Fibroblast of lung (primary cell): ENCODE data around the gene PRRC2B. TPM values are rescaled to one million over a fixed set of nuclear protein-coding genes. Genes with fewer than 3 reads are reported as not detected.
"Not testable (repeated sequence)": the region's sequence is repeated elsewhere in the genome, so short reads cannot be mapped to it uniquely, and the experiment has no call there.

Source experiments
- DNase-seq, 2 donors: peaks; one replicate each; pipeline versions ENCODE4 v3.0.0 to v3.0.0-alpha.2; 2010; ENCODE audit warnings: low read depth in 2 of 2
- H2AFZ ChIP-seq: 2 replicates; pipeline ENCODE4 v1.5.1; 2012; ENCODE audit warnings: low read length, control low read depth, inconsistent platforms
- H3K27ac ChIP-seq: 2 replicates; pipeline ENCODE4 v1.5.1; 2011; ENCODE audit warnings: low read length, control low read depth; ENCODE audit not compliant: insufficient read depth
- H3K27me3 ChIP-seq: 2 replicates; pipeline ENCODE4 v1.5.1; 2011; ENCODE audit warnings: mild to moderate bottlenecking, low read length; ENCODE audit not compliant: control insufficient read depth, insufficient read depth
- H3K36me3 ChIP-seq: 2 replicates; pipeline ENCODE4 v1.5.1; 2011; ENCODE audit warnings: low read length; ENCODE audit not compliant: control insufficient read depth, insufficient read depth
- H3K4me1 ChIP-seq: 2 replicates; pipeline ENCODE4 v1.5.1; 2011; ENCODE audit warnings: low read length; ENCODE audit not compliant: control insufficient read depth, insufficient read depth; ENCODE audit errors: extremely low read depth
- H3K4me2 ChIP-seq: 2 replicates; pipeline ENCODE4 v1.5.1; 2011; ENCODE audit warnings: low read length, control low read depth; ENCODE audit not compliant: insufficient read depth; ENCODE audit errors: extremely low read depth
- H3K4me3 ChIP-seq, 4 experiments: fragments of 200-600 bp in 1 of 4; sonication (generic) in 1 of 4; replicated peaks in 1 of 4; 2 replicates each; pipeline ENCODE4 v1.5.1; 2011 to 2016; ENCODE audit warnings: low read length in 4 of 4, low read depth in 3 of 4, mild to moderate bottlenecking in 3 of 4, control low read depth in 2 of 4, inconsistent platforms in 1 of 4, mixed read lengths in 1 of 4; ENCODE audit not compliant: insufficient read depth in 1 of 4; ENCODE audit errors: control extremely low read depth in 1 of 4
- H3K79me2 ChIP-seq: 2 replicates; pipeline ENCODE4 v1.5.1; 2012; ENCODE audit warnings: mild to moderate bottlenecking, low read length, inconsistent platforms; ENCODE audit not compliant: control insufficient read depth, insufficient read depth
- H3K9ac ChIP-seq: 2 replicates; pipeline ENCODE4 v1.5.1; 2011; ENCODE audit warnings: mild to moderate bottlenecking, low read length, control low read depth; ENCODE audit not compliant: insufficient read depth
- H3K9me3 ChIP-seq: 2 replicates; pipeline ENCODE4 v1.5.1; 2012; ENCODE audit warnings: low read depth, low read length; ENCODE audit not compliant: control insufficient read depth, insufficient read depth
- H4K20me1 ChIP-seq: 2 replicates; pipeline ENCODE4 v1.5.1; 2011; ENCODE audit warnings: low read length; ENCODE audit not compliant: control insufficient read depth, insufficient read depth; ENCODE audit errors: extremely low read depth
- CTCF ChIP-seq, 2 donors: IDR thresholded peaks in 1 of 2; conservative IDR thresholded peaks in 1 of 2; 1 replicate in 1 of 2; 2 replicates in 1 of 2; pipeline ENCODE4 v1.5.1; 2011 to 2012; ENCODE audit warnings: low read length in 2 of 2, control low read depth in 1 of 2, inconsistent platforms in 1 of 2, low read depth in 1 of 2, mild to moderate bottlenecking in 1 of 2
- EZH2 ChIP-seq: IDR thresholded peaks from 2 replicates; pipeline ENCODE4 v1.5.1; 2012; ENCODE audit warnings: low read length, control low read depth, mild to moderate bottlenecking; ENCODE audit errors: missing control alignments
- polyA plus RNA-seq, 2 donors: library from polyadenylated mRNA; depleted of rRNA in 1 of 2; stranded (reverse) in 1 of 2; unstranded in 1 of 2; fragments of >200 nt; gene quantifications; 2 replicates each; pipeline ENCODE4 v1.2.1, GENCODE V29; 2011 to 2012; ENCODE audit warnings: missing spikeins in 1 of 2
- total RNA-seq: library from RNA; depleted of rRNA; stranded (reverse); fragments of >200 nt; gene quantifications from 2 replicates; pipeline ENCODE4 v1.2.1, GENCODE V29; 2014

PRRC2B gene
- total and polyA plus RNA-seq, 2 donors (not counting 1 experiment from before 2014, with no cell fraction given): 29.9 to 66.4 TPM

- Histone ChIP-seq H3K9ac (no peak overlapping the region), H3K27me3 (no peaks in the 10 kb centered on the region), H3K79me2 (no peaks in the 10 kb centered on the region), H4K20me1 (no peaks in the 10 kb centered on the region), H3K27ac (no peak overlapping the region), H3K4me2 (no peak overlapping the region), H2AFZ (no peak overlapping the region), H3K9me3 (no peaks in the 10 kb centered on the region), H3K4me3 (no peak overlapping the region), H3K4me1 (no peaks in the 10 kb centered on the region), H3K36me3 (peaks cover 22% of the 10 kb centered on the region)
- DNase-seq: no peak
- TF ChIP-seq EZH2: no peak
- no peak for TF ChIP-seq CTCF (conservative IDR thresholded peaks at IDR 0.05 in 1 of 2, IDR thresholded peaks at IDR 0.05 in 1 of 2; ENCODE audit: low read depth in 1 of 2, low read length in 2 of 2)
Measured at GRCh38 chr9:131511416-131511815, 117.5 kb downstream of the PRRC2B start.

- no peak for DNase-seq
- Histone ChIP-seq H3K4me1 (no peaks in the 10 kb centered on the region), H2AFZ (no peak overlapping the region), H3K36me3 (peaks cover 26% of the 10 kb centered on the region), H3K4me3 (no peak overlapping the region), H3K79me2 (no peaks in the 10 kb centered on the region), H3K27me3 (no peaks in the 10 kb centered on the region), H3K9ac (no peak overlapping the region), H3K9me3 (no peaks in the 10 kb centered on the region), H3K4me2 (no peak overlapping the region), H4K20me1 (no peaks in the 10 kb centered on the region), H3K27ac (no peak overlapping the region)
- no peak for TF ChIP-seq CTCF (conservative IDR thresholded peaks at IDR 0.05 in 1 of 2, IDR thresholded peaks at IDR 0.05 in 1 of 2; ENCODE audit: low read depth in 1 of 2, low read length in 2 of 2)
- TF ChIP-seq EZH2: no peak
Measured at GRCh38 chr9:131511880-131512279, 118.0 kb downstream of the PRRC2B start.

GRCh38 chr9:131513177-131513576 is 119.3 kb downstream of the PRRC2B start:
- H3K4me1 ChIP-seq: no peaks in the 10 kb centered on the region
- H3K27me3 ChIP-seq: no peaks in the 10 kb centered on the region
- H3K4me2 ChIP-seq: no peak overlapping the region
- H3K27ac ChIP-seq: no peak overlapping the region
- no peak overlapping the region for H2AFZ ChIP-seq
- H4K20me1 ChIP-seq: no peaks in the 10 kb centered on the region
- H3K9ac ChIP-seq: no peak overlapping the region
- no peaks in the 10 kb centered on the region for H3K79me2 ChIP-seq
- no peaks in the 10 kb centered on the region for H3K9me3 ChIP-seq
- H3K36me3 ChIP-seq: peaks cover 26% of the 10 kb centered on the region
- no peak for DNase-seq
- H3K4me3 ChIP-seq: no peak overlapping the region
- TF ChIP-seq CTCF (conservative IDR thresholded peaks at IDR 0.05 in 1 of 2, IDR thresholded peaks at IDR 0.05 in 1 of 2; ENCODE audit: low read depth in 1 of 2, low read length in 2 of 2): no peak
- no peak for TF ChIP-seq EZH2

- H3K79me2 ChIP-seq, H3K9ac ChIP-seq, H3K4me3 ChIP-seq, H2AFZ ChIP-seq, DNase-seq, H3K27ac ChIP-seq, H3K4me2 ChIP-seq, H4K20me1 ChIP-seq, H3K4me1 ChIP-seq, H3K27me3 ChIP-seq, H3K9me3 ChIP-seq: not testable (repeated sequence)
- peaks cover 36% of the 10 kb centered on the region for H3K36me3 ChIP-seq
Measured at GRCh38 chr9:131515559-131516031, 121.7 kb downstream of the PRRC2B start.
